Immature natural killer cell (primary cell): Measurements from ENCODE around the gene LY6G5B. TPM values are rescaled to one million over a fixed set of nuclear protein-coding genes. Genes with fewer than 3 reads are reported as not detected.

Experiments used
- DNase-seq, 3 donors: peaks; one replicate each; pipeline ENCODE4 v3.0.0; 2022; ENCODE audit warnings: mixed read lengths in 1 of 3
- H3K27ac Mint-ChIP-seq, 6 donors: one replicate each; pipeline ENCODE4 v1.8.0; 2020; ENCODE audit warnings: mixed read lengths in 6 of 6, mild to moderate bottlenecking in 5 of 6, inconsistent platforms in 4 of 6, moderate library complexity in 3 of 6
- H3K27me3 Mint-ChIP-seq, 3 donors: one replicate each; pipeline ENCODE4 v1.8.0; 2020 to 2021; ENCODE audit warnings: low read depth in 3 of 3, mild to moderate bottlenecking in 3 of 3, mixed read lengths in 3 of 3, moderate library complexity in 3 of 3, inconsistent platforms in 1 of 3
- H3K36me3 Mint-ChIP-seq, 3 donors: one replicate each; pipeline ENCODE4 v1.8.0; 2020; ENCODE audit warnings: mixed read lengths in 3 of 3, inconsistent platforms in 2 of 3, mild to moderate bottlenecking in 2 of 3
- H3K4me1 Mint-ChIP-seq, 2 donors: one replicate each; pipeline ENCODE4 v1.8.0; 2020; ENCODE audit warnings: inconsistent platforms in 2 of 2, mild to moderate bottlenecking in 2 of 2, mixed read lengths in 2 of 2, moderate library complexity in 1 of 2
- H3K4me3 Mint-ChIP-seq, 5 donors: one replicate each; pipeline ENCODE4 v1.8.0; 2020; ENCODE audit warnings: mild to moderate bottlenecking in 5 of 5, mixed read lengths in 5 of 5, inconsistent platforms in 3 of 5, moderate library complexity in 3 of 5
- H3K9me3 Mint-ChIP-seq, 6 donors: one replicate each; pipeline ENCODE4 v1.8.0; 2020; ENCODE audit warnings: mild to moderate bottlenecking in 6 of 6, mixed read lengths in 6 of 6, inconsistent platforms in 4 of 6, moderate library complexity in 3 of 6
- polyA plus RNA-seq, 3 donors: library from polyadenylated mRNA; unstranded; fragments of 300-500 nt; fragmentation: Illumina TruSeq; gene quantifications; one replicate each; pipeline ENCODE4 v1.2.3, GENCODE V29; 2021

Gene LY6G5B
- polyA plus RNA-seq, 3 donors from 2014 or later: 0.44 to 1.8 (median 0.47) TPM

GRCh38 chr6:31661262-31662123, 8.3 kb upstream of the LY6G5B start:
- Mint-ChIP-seq H3K4me1 (peaks cover 75 to 78% of the 10 kb centered on the region in 2 donors), H3K4me3 (peak overlapping the region; percentile 85 to 91 (median 88)), H3K27me3 (peaks cover 12 to 16% (median 13%) of the 10 kb centered on the region in 3 donors), H3K9me3 (no peaks in the 10 kb centered on the region), H3K36me3 (peaks cover 4 to 19% (median 5%) of the 10 kb centered on the region in 3 donors), H3K27ac (peak overlapping the region; percentile 83 to 95 (median 92))
- no peak for DNase-seq

GRCh38 chr6:31662124-31662723, 7.6 kb upstream of the LY6G5B start:
- Mint-ChIP-seq H3K27me3 (peaks cover 12 to 16% (median 13%) of the 10 kb centered on the region in 3 donors), H3K4me3 (peak overlapping the region in 4 of 5 donors; percentile 40 to 91 (median 70)), H3K9me3 (no peaks in the 10 kb centered on the region), H3K27ac (peak overlapping the region in 4 of 6 donors; percentile 37 to 70 (median 58)), H3K36me3 (peaks cover 4 to 17% (median 4%) of the 10 kb centered on the region in 3 donors), H3K4me1 (peaks cover 76 to 79% of the 10 kb centered on the region in 2 donors)
- no peak for DNase-seq

- H3K36me3 Mint-ChIP-seq: peaks cover 4 to 22% (median 10%) of the 10 kb centered on the region in 3 donors
- no peak for DNase-seq
- peak overlapping the region; percentile 88 to 100 (median 97) for H3K4me3 Mint-ChIP-seq
- H3K9me3 Mint-ChIP-seq: no peaks in the 10 kb centered on the region
- peaks cover 75 to 79% of the 10 kb centered on the region in 2 donors for H3K4me1 Mint-ChIP-seq
- H3K27me3 Mint-ChIP-seq: peaks cover 12 to 16% (median 13%) of the 10 kb centered on the region in 3 donors
- H3K27ac Mint-ChIP-seq: peak overlapping the region; percentile 32 to 99 (median 98)
Measured at GRCh38 chr6:31663126-31663960, 6.4 kb upstream of the LY6G5B start.

GRCh38 chr6:31663961-31664789, 5.6 kb upstream of the LY6G5B start:
- Mint-ChIP-seq H3K4me3 (peak overlapping the region; percentile 88 to 100 (median 97)), H3K36me3 (peaks cover 4 to 29% (median 10%) of the 10 kb centered on the region in 3 donors), H3K9me3 (no peaks in the 10 kb centered on the region), H3K27me3 (peaks cover 12 to 16% (median 13%) of the 10 kb centered on the region in 3 donors), H3K27ac (peak overlapping the region; percentile 95 to 99 (median 99)), H3K4me1 (peaks cover 69 to 74% of the 10 kb centered on the region in 2 donors)
- peak in 1 of 3 donors; percentile 12 for DNase-seq

GRCh38 chr6:31664790-31665500, 4.8 kb upstream of the LY6G5B start, which contains the start of gene GPANK1:
TSS of gene GPANK1 (minus strand) at chr6:31664997. CDS start at chr6:31664478, 519 bp downstream.
- Mint-ChIP-seq H3K9me3 (no peaks in the 10 kb centered on the region), H3K4me3 (peak within 1 kb of the TSS; percentile 88 to 100 (median 97)), H3K36me3 (peaks cover 4 to 34% (median 10%) of the 10 kb centered on the region in 3 donors), H3K27me3 (peaks cover 12 to 16% (median 13%) of the 10 kb centered on the region in 3 donors), H3K27ac (peak within 1 kb of the TSS; percentile 95 to 99 (median 99)), H3K4me1 (peaks cover 61 to 66% of the 10 kb centered on the region in 2 donors)
- peak; percentile 88 to 91 (median 90) for DNase-seq

- peak; percentile 97 for DNase-seq
- Mint-ChIP-seq H3K27me3 (peaks cover 12 to 16% (median 13%) of the 10 kb centered on the region in 3 donors), H3K27ac (peak within 1 kb of the TSS; percentile 95 to 99 (median 99)), H3K36me3 (peaks cover 4 to 41% (median 15%) of the 10 kb centered on the region in 3 donors), H3K9me3 (no peaks in the 10 kb centered on the region), H3K4me3 (peak within 1 kb of the TSS; percentile 88 to 100 (median 97)), H3K4me1 (peaks cover 56 to 61% of the 10 kb centered on the region in 2 donors)
Measured at GRCh38 chr6:31665501-31666336, 4.1 kb upstream of the LY6G5B start, which contains the start of gene CSNK2B. TSS of gene CSNK2B (plus strand) at chr6:31666080. CDS start at chr6:31666832, 752 bp downstream.

GRCh38 chr6:31666337-31666965, 3.3 kb upstream of the LY6G5B start:
- peaks cover 4 to 45% (median 15%) of the 10 kb centered on the region in 3 donors for H3K36me3 Mint-ChIP-seq
- peaks cover 12 to 16% (median 13%) of the 10 kb centered on the region in 3 donors for H3K27me3 Mint-ChIP-seq
- H3K9me3 Mint-ChIP-seq: no peaks in the 10 kb centered on the region
- H3K4me1 Mint-ChIP-seq: peaks cover 50 to 54% of the 10 kb centered on the region in 2 donors
- peak overlapping the region; percentile 95 to 99 (median 99) for H3K27ac Mint-ChIP-seq
- DNase-seq: no peak
- peak overlapping the region; percentile 88 to 100 (median 97) for H3K4me3 Mint-ChIP-seq

GRCh38 chr6:31676322-31676903, 6.6 kb downstream of the LY6G5B start:
- H3K27ac Mint-ChIP-seq: peak overlapping the region in 1 of 6 donors; percentile 61

GRCh38 chr6:31676904-31677303, 7.1 kb downstream of the LY6G5B start:
- H3K27ac Mint-ChIP-seq: no peak overlapping the region
- no peaks in the 10 kb centered on the region for H3K9me3 Mint-ChIP-seq
- DNase-seq: no peak
- H3K36me3 Mint-ChIP-seq: peaks cover 9 to 11% (median 10%) of the 10 kb centered on the region in 3 donors
- no peak overlapping the region for H3K4me3 Mint-ChIP-seq
- peaks cover 20 to 26% of the 10 kb centered on the region in 2 donors for H3K4me1 Mint-ChIP-seq
- H3K27me3 Mint-ChIP-seq: peaks cover 0 to 8% (median 4%) of the 10 kb centered on the region in 3 donors

More at GRCh38 chr6:31676322-31676903, 6.6 kb downstream of the LY6G5B start:
- H3K9me3 Mint-ChIP-seq: no peaks in the 10 kb centered on the region
- H3K4me1 Mint-ChIP-seq: peaks cover 16 to 22% of the 10 kb centered on the region in 2 donors
- no peak for DNase-seq
- H3K36me3 Mint-ChIP-seq: peaks cover 9 to 11% (median 10%) of the 10 kb centered on the region in 3 donors
- H3K4me3 Mint-ChIP-seq: no peak overlapping the region
- peaks cover 0 to 8% (median 4%) of the 10 kb centered on the region in 3 donors for H3K27me3 Mint-ChIP-seq

- DNase-seq: no peak
- Mint-ChIP-seq H3K27ac (peak overlapping the region in 1 of 6 donors; percentile 25), H3K4me1 (peaks cover 20 to 26% of the 10 kb centered on the region in 2 donors), H3K4me3 (no peak overlapping the region), H3K27me3 (peaks cover 0 to 8% (median 2%) of the 10 kb centered on the region in 3 donors), H3K36me3 (peaks cover 4 to 6% (median 4%) of the 10 kb centered on the region in 3 donors), H3K9me3 (no peaks in the 10 kb centered on the region)
Measured at GRCh38 chr6:31677955-31678354, 8.2 kb downstream of the LY6G5B start.
